ENCODE results near the gene RASGRP2. TPM values are rescaled to one million over a fixed set of nuclear protein-coding genes. Genes with fewer than 3 reads are reported as not detected.

RASGRP2 gene
- total and polyA plus RNA-seq, 2 donors (not counting 3 experiments of a cell fraction or from before 2014, with no cell fraction given) = 1.2 to 2.3 TPM

- Histone ChIP-seq H3K9me1 (replicated peaks; ENCODE audit: control insufficient read depth, extremely low read depth, insufficient read depth, low read length) (no peaks in the 10 kb centered on the region), H3K4me1 (ENCODE audit: control insufficient read depth, extremely low read depth, insufficient read depth, low read length) (no peaks in the 10 kb centered on the region), H3K79me2 (ENCODE audit: control insufficient read depth, insufficient read depth, low read length) (no peaks in the 10 kb centered on the region), H3K9ac (replicated peaks; ENCODE audit: extremely low read depth, insufficient read depth, low read length) (no peak overlapping the region), H3K27ac (ENCODE audit: insufficient read depth, low read depth, low read length) (no peak overlapping the region), H3K4me3 (replicated peaks in 1 of 3; ENCODE audit: insufficient read depth in 1 of 3, low read depth in 1 of 3, low read length in 3 of 3) (no peak overlapping the region), H2AFZ (ENCODE audit: low read depth, low read length) (no peak overlapping the region), H3K4me2 (ENCODE audit: insufficient read depth, low read length) (no peak overlapping the region), H4K20me1 (replicated peaks; ENCODE audit: control insufficient read depth, extremely low read depth, insufficient read depth, low read length) (no peaks in the 10 kb centered on the region), H3K27me3 (ENCODE audit: control insufficient read depth in 2 of 2, insufficient read depth in 2 of 2, low read length in 2 of 2) (peaks cover 0 to 5% of the 10 kb centered on the region in 2 experiments), H3K36me3 (ENCODE audit: control insufficient read depth in 2 of 2, extremely low read depth in 1 of 2, insufficient read depth in 2 of 2, low read length in 2 of 2) (no peaks in the 10 kb centered on the region), H3K9me3 (replicated peaks; ENCODE audit: control insufficient read depth, insufficient read depth, low read length) (no peaks in the 10 kb centered on the region)
- no peak for FAIRE-seq
- POLR2A ChIA-PET = no interaction called here
- CTCF ChIA-PET = interaction anchor here (1.7 kb wide), 1 partner anchor 47 kb away, joined by 6 read pairs; no protein-coding TSS in a partner anchor
- dilution Hi-C loops (cut with MboI; ENCODE audit: extremely low pct_ligation_motif_present, low sequenced_read_pairs) = no loop called here
- TF ChIP-seq GATA2 (IDR thresholded peaks at IDR 0.05; ENCODE audit: insufficient read depth, insufficient read length, low read depth, low read length) (no peak), POLR2AphosphoS5 (IDR thresholded peaks at IDR 0.05; ENCODE audit: insufficient read depth, low read depth, low read length) (no peak), CTCF (IDR thresholded peaks at IDR 0.05; ENCODE audit: extremely low read depth in 1 of 2, insufficient read depth in 1 of 2, low read depth in 1 of 2, low read length in 2 of 2) (no peak), JUN (IDR thresholded peaks at IDR 0.05; ENCODE audit: borderline replicate concordance, insufficient read depth, insufficient read length, low read depth) (no peak)
- DNase-seq (ENCODE audit: low read depth, low spot score) = no peak
- no TSS peak for BruUV-seq (replicated peaks)
- intact Hi-C loops (cut with micrococcal nuclease) = no loop called here
Observed at GRCh38 chr11:64735725-64736259, 8.2 kb downstream of the RASGRP2 start.
